Sigmoid colon (tissue), 4 donors: ENCODE results near the gene FBXW11.

ENCODE experiments used
- CTCF ChIP-seq, 4 experiments: fragments of 450-650 bp in 3 of 4; fragments of 200-600 bp in 1 of 4; IDR thresholded peaks; one replicate each; pipeline ENCODE4 v1.5.1; 2016 to 2019; ENCODE audit warnings: antibody characterized with exemption in 4 of 4, mild to moderate bottlenecking in 3 of 4, moderate library complexity in 2 of 4
- EP300 ChIP-seq, 4 donors: sonication (generic); formaldehyde crosslinking; IDR thresholded peaks; one replicate each; pipeline ENCODE4 v1.6.1; 2017; ENCODE audit warnings: antibody characterized with exemption in 4 of 4
- POLR2A ChIP-seq, 2 donors: fragments of 450-650 bp; IDR thresholded peaks; one replicate each; pipeline ENCODE4 v1.6.1; 2016; ENCODE audit warnings: antibody characterized with exemption in 2 of 2, mild to moderate bottlenecking in 2 of 2, moderate library complexity in 2 of 2
- POLR2AphosphoS5 ChIP-seq, 4 donors: sonication (generic); formaldehyde crosslinking; IDR thresholded peaks; one replicate each; pipeline ENCODE4 v1.6.1; 2017; ENCODE audit warnings: antibody characterized with exemption in 4 of 4

GRCh38 chr5:172028167-172028566 lies 21.7 kb upstream of the FBXW11 start:
- TF ChIP-seq CTCF (IDR thresholded peaks at IDR 0.05) (no peak), POLR2AphosphoS5 (IDR thresholded peaks at IDR 0.05) (no peak), POLR2A (IDR thresholded peaks at IDR 0.05) (no peak), EP300 (IDR thresholded peaks at IDR 0.05) (no peak)
